T-helper 1 cell (primary cell): Measurements from ENCODE around the gene PRSS57.
"Not testable (repeated sequence)": the region's sequence is repeated elsewhere in the genome, so short reads cannot be mapped to it uniquely, and the experiment has no call there.

Experiments
- DNase-seq, 5 donors: peaks; one replicate each; pipeline ENCODE4 v3.0.0-alpha.2; 2012 to 2020

Gene PRSS57

GRCh38 chr19:666985-667573 lies 28.2 kb downstream of the PRSS57 start:
- DNase-seq, result not testable (repeated sequence)

- peak; percentile 60 to 78 (median 73) for DNase-seq
Measured at GRCh38 chr19:664913-665443, 30.3 kb downstream of the PRSS57 start.

GRCh38 chr19:663682-664117 lies 31.6 kb downstream of the PRSS57 start:
- no peak for DNase-seq

GRCh38 chr19:662962-663681 lies 32.1 kb downstream of the PRSS57 start, which contains the start of gene RNF126:
RNF126 (minus strand) TSS chr19:663214; CDS start chr19:663121, 93 bp downstream.
- DNase-seq, result peak; percentile 85 to 92 (median 92)

- peak; percentile 52 to 70 (median 65) for DNase-seq
Measured at GRCh38 chr19:662207-662961, 32.9 kb downstream of the PRSS57 start.

GRCh38 chr19:661427-662196 lies 33.6 kb downstream of the PRSS57 start:
- peak; percentile 35 to 76 (median 60) for DNase-seq

- no peak for DNase-seq
Measured at GRCh38 chr19:660793-661426, 34.3 kb downstream of the PRSS57 start.

- peak in 3 of 5 donors; percentile 52 to 73 (median 62) for DNase-seq
Measured at GRCh38 chr19:658916-659839, 36.1 kb downstream of the PRSS57 start.

GRCh38 chr19:658059-658839 lies 37.0 kb downstream of the PRSS57 start:
- no peak for DNase-seq

GRCh38 chr19:657611-658010 lies 37.6 kb downstream of the PRSS57 start:
- no peak for DNase-seq

- DNase-seq, result no peak
Measured at GRCh38 chr19:656751-657559, 38.3 kb downstream of the PRSS57 start.

- DNase-seq, result no peak
Measured at GRCh38 chr19:655691-656090, 39.6 kb downstream of the PRSS57 start.

- no peak for DNase-seq
Measured at GRCh38 chr19:653425-653824, 41.8 kb downstream of the PRSS57 start.

GRCh38 chr19:652467-653389 lies 42.5 kb downstream of the PRSS57 start:
- DNase-seq, result no peak

- DNase-seq, result no peak
Measured at GRCh38 chr19:651991-652390, 43.3 kb downstream of the PRSS57 start.

- DNase-seq, result no peak
Measured at GRCh38 chr19:651114-651818, 44.0 kb downstream of the PRSS57 start.

- DNase-seq, result no peak
Measured at GRCh38 chr19:650121-650520, 45.1 kb downstream of the PRSS57 start.
